Measurements from ENCODE around the gene CTCFL.

Gene CTCFL

GRCh38 chr20:57462781-57463180 is 62.2 kb downstream of the CTCFL start:
- DNase-seq = no peak

GRCh38 chr20:57461726-57462125 is 63.2 kb downstream of the CTCFL start:
- DNase-seq = no peak

GRCh38 chr20:57460781-57461465 is 64.0 kb downstream of the CTCFL start:
- no peak for DNase-seq

GRCh38 chr20:57459897-57460296 is 65.0 kb downstream of the CTCFL start:
- no peak for DNase-seq

- no peak for DNase-seq
Measured at GRCh38 chr20:57459278-57459677, 65.7 kb downstream of the CTCFL start.

GRCh38 chr20:57458400-57459160 is 66.4 kb downstream of the CTCFL start:
- DNase-seq = no peak

GRCh38 chr20:57457243-57458095 is 67.5 kb downstream of the CTCFL start:
- no peak for DNase-seq

GRCh38 chr20:57456116-57456515 is 68.8 kb downstream of the CTCFL start:
- no peak for DNase-seq

- DNase-seq = no peak
Measured at GRCh38 chr20:57455386-57455785, 69.6 kb downstream of the CTCFL start.

GRCh38 chr20:57451795-57452661 is 72.9 kb downstream of the CTCFL start:
- no peak for DNase-seq

GRCh38 chr20:57451431-57451794 is 73.5 kb downstream of the CTCFL start:
- no peak for DNase-seq

GRCh38 chr20:57450931-57451330 is 74.0 kb downstream of the CTCFL start:
- no peak for DNase-seq

GRCh38 chr20:57450419-57450818 is 74.5 kb downstream of the CTCFL start:
- no peak for DNase-seq

GRCh38 chr20:57449398-57450354 is 75.3 kb downstream of the CTCFL start:
- DNase-seq = no peak

GRCh38 chr20:57448764-57449354 is 76.1 kb downstream of the CTCFL start:
- DNase-seq = no peak
